RPMI7951 (cell line): ENCODE data around the gene HS3ST3A1. TPM values are rescaled to one million over a fixed set of nuclear protein-coding genes. Genes with fewer than 3 reads are reported as not detected.
"Not testable (repeated sequence)": the region's sequence is repeated elsewhere in the genome, so short reads cannot be mapped to it uniquely, and the experiment has no call there.

ENCODE experiments used
- DNase-seq: peaks from one replicate; pipeline ENCODE4 v3.0.0-alpha.2; 2012; ENCODE audit warnings: low read depth
- total RNA-seq: library from RNA; depleted of rRNA; stranded (reverse); fragments of >200 nt; shearing (Covaris generic); gene quantifications from 2 replicates; pipeline ENCODE4 v1.2.3, GENCODE V29; 2014

Gene HS3ST3A1
- total RNA-seq, 1 experiment from 2014 or later: 14.7 TPM

DNA sequence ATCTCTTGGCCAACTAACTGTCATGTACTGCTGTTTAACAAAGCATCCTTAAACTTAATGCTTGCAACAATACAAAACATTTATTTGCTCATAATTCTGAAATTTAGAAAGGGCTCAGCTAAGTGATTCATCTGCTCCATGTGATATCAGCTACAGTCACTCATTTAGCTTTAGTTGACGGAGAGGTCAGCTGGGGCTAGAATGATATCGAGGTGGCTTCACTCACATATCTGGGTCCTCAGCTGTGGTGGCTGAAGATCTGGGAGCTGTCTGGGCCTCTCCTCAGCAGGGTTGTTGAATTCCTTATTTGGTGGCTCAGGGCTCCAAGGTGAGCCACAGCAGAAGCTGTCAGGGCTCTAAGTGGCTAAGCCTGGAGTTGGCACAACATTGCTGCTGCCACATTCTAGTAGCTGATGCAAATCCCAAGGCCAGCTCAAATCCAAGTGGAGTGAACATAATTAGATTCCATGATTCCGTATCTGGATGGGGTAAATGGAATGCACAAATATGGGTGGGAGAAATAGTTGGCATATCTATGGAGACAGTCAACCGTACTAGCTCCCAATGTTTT, 62.8 kb downstream of the HS3ST3A1 start:
- no peak for DNase-seq

DNA sequence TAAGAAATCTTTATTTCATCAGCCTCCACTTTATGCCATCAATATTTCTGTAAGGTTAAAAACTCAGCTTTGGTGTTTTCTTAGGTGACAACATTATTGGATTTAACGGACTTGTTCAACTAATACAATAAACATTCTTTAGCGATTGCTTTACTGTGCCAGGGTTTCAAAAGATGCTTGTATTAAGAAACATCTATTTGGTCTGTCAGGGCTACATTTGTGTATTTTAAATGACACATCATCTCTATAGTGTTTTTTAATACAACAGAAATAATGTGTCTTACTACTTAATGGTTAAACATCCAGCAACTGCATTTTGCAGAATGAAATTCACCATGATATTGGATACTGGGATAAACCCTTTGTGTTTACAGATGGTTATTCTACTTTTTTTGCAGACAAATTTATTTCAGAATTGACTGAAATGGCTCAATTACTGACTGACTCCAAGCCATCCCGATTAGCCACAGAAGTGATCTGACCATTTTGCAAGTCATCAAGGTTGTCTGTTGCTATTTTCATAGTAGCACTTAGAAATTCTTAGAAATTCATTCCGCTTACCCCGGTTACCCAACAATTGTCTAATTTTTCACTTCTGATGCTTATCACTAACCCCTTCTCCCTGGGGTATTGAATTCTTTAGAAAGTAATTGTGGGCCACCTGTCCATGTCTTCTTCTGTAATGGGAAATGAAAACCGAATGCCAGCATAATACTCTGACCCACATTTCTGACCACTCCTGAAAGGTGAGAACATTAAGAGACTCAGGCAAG, 63.7 kb downstream of the HS3ST3A1 start:
- no peak for DNase-seq

DNA sequence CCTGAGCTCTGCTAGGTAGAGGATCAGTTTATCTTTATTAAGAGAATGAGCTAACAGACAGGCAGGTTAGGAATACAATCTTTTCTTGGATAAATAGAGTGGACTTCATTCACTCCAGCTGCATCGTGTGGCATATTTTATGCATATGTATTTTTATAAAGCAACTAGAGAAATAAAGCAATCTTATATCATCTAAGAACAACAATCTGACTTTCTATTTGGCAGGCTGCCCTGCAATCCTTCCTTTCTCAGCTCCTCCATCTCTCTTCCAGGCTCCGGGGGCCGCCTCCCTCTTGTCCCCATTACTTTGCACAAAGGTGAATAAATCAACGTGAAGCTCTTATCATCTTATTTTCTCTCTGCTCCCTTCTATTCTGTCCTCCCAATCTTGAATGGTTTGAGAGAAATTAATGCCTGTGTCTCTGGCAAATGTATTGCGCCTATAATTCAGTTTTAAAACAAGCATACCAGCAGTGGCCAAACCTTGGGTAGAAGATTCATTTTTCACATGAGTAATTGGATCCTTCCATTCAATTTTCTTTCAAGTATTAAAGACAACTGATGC, 64.5 kb downstream of the HS3ST3A1 start:
- DNase-seq: no peak

DNA sequence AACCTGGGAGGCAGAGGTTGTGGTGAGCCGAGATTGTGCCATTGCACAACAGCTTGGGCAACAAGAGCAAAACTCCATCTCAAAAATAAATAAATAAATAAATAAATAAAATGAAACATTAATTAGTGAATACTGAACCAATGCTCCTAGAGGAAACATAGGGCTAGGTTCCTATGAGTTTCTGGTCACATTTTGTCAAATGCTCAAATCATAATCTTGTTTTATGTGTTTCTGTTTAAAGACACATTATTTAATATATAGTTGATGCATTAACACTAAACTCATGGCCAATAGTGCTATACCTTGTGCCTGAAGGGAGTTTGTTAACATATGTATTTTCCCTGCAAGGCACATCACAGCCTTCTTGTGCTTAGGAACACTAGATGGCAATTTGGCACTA, 66.8 kb downstream of the HS3ST3A1 start:
- no peak for DNase-seq

DNA sequence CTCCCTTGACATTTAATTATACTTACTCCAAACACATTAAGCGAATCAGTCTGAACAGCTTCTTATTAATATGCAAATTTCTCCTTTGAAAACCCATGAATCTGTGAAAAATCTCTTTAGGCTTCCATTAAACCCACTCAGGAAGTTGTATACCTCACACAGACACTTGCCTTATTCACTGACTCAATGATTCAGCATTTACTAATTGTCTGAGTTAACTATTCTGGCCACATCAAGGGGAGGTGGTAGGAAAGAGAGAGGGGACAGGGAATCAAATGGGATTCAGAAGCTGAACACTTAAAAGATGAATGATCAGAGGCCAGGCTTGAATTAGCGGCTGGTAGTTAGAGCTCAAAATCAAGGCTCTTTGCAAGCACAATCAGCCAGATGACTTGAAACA, 70.0 kb downstream of the HS3ST3A1 start:
- DNase-seq: peak; percentile 47

DNA sequence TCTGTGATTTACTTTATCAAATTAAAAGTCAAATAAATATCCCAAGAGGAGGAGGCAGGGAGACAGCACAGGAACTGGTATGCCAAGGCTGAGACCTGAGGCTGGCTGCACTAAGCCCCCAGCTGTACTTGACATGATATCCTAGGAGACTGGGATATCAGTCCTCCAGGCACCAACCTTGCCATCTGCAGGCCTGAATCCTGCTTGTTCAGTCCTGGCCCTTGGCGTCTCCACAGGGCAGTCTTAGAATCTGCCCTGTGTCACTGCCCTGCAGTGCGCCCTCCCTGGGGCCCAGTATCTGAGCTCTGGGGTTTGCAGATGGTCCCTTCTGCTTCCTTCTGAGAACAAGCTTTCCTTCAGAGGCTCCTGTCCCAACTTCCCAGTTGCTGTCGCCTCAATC, 75.9 kb downstream of the HS3ST3A1 start:
- no peak for DNase-seq

DNA sequence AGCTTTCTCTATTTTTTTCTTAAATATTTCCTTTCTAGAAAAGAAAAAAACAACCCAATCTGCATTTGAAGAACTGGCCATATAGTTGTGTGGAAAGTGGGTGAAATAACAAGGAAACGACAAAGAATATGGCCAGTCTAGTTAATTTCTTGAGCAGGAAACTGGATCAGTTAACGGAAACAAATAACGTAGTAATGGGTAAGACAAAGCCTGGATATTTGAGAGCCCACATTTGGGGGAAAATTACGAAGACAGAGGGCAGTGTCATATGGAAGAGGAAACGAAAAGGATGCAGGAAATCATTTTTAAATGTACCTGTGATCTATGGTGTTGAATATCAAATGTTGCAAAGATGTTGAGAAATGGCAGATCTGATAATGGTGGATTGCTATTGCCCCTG, 78.6 kb downstream of the HS3ST3A1 start:
- no peak for DNase-seq

DNA sequence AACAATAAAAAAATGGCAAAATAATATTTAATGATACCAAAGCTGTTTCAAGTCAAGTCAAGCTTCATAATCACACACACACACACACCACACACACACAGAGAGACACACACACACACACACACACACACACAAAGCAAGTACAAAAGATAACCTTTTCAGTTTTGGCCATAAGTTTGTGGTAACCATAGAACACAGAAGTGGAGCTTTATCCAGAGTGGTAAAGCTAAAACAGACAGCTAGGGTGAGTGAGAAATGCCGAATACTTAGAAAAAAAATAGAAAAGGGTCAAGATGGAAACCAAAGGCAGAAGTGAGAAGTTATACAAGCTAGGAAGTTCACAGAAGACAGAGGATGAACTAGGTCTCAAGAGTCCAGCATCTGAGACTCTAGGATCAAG, 79.0 kb downstream of the HS3ST3A1 start:
- DNase-seq: no peak

DNA sequence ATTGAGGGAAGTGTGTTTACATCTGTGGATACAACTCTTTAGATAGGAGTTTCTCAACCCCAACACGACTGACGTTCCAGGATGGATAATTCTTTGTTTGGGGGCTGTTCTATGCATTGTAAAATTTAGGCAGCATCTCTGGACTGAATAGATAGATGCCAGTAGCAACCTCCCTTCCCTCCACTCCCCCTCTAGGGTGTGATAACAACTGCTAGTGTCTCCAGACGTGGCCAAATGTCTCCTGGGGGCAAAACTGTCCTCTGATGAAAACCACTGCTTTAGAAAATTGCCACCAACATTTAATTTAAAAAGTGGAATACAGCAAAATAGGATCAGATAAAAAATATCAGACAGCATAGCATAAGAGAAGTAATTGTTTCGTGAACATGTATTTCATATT, 79.9 kb downstream of the HS3ST3A1 start:
- DNase-seq: no peak

DNA sequence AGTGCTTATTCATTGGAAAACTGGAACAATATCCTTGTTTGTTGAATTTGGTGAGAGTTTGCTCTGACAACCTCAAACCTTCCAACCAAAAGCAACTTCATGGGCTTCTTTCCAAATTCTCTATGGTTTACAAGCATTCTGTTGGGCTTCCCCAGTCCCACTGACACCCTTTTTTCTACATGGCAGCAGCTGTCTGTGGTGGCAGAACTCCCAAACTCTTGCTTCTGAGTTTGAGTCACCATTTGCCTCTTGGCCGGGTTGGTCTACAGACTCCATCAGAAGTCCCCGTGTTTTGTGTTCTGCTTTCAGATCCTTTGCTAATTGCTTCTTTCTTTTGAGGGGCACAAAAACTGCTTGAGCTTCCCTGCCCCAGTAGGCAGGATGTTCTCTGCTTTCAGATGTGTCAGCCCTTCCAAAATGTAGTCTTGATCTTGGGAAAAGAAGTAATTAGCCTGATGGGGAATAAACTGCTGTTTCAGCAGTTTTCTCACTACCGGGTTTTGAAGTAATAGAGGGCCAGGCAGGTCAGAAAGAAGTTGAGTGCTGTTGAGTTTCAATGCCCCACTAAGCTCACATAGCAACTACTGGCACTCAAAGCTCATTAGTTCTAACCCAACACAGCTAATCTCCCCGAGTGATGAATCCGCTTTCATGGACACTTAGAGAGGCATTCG, 80.7 kb downstream of the HS3ST3A1 start:
- peak; percentile 96 for DNase-seq

DNA sequence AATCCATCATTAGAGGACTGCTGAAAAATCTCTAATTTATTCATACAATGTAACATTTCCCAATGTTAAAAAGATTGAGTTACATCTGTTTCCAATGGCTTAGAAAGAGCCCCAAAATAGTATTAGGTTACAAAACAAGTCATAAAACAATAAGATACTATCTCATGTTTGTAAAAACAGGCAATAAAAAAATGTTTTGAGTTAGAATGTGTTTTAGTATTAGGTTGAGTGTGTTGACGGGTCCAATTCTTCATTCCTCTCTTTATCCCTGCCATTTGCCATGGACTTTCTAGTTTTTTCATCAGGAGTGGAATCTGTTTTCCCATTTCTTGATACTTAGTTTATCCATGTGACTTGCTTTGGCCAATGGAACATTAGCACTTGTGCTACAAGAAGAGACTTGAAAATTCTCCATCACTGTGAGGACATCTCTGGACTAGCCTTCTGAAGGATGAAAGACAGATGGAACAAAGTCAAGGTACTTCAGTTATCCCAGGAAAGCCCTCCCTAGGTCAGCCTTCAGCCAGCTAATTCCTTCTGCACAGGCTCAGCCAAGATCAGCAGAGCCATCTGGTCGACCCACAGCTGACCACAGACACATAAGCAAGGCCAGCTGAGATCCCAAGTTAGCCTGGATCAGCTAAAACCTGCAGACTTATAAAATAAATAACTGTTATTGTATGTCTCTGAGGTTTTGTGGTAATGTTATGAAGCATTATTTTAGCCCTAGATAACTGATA, 83.3 kb downstream of the HS3ST3A1 start:
- peak; percentile 63 for DNase-seq

DNA sequence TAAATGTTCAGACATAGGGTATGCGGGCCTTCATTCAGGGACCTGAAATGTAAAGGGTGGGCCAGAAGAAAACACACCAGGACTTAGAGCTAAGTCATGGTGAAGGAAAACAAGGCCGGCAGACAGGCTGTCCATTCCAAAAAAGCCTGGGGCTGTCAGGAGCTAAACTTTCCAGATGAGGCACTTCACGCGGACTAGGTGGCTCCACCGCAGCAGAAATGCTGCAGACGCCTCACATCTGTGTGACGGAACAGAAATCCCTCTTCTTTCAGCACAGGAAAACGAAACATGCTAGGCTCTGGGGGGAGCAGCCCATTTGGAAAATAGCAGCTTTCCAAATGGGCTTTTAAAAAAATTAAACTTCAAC, 88.7 kb downstream of the HS3ST3A1 start:
- peak; percentile 88 for DNase-seq

DNA sequence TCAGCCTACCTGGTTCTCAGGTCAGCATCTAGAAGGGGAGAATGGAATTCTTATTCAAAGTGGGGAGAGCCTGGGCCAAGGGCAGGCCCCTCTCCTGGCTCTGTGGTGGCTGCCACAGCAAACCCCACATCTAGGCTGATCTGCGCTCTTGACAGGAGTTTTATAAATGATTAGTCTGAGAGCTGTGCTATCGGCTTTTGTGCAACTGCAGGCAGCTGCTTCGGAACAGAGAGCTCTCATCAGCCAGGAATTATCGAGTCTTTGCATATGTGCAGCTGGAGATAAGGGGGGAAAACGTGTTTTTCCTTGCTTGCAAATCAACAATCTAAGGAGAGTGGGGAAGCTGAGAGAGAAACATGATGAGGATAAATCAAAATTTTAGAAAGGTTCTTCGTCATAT, 91.7 kb downstream of the HS3ST3A1 start:
- DNase-seq: no peak

DNA sequence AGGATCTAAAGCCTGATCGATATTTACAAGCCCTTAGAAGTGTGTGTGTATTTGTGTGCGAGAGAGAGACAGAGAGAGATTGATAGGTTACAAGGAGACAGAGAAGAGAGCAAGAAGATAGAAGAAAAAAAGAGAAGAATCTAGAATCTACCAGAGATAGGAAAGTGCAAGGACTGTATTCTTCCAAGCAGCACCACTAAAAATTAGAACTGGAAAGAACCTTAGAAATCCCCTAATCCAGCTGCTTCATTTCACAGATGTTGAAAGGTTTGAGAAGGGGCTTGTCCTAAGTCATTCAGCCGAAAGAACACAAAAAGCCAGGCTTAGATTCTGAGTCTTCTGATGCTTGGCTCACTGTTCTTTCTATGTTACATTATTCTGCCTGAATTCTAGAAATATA, 92.2 kb downstream of the HS3ST3A1 start:
- DNase-seq: no peak

DNA sequence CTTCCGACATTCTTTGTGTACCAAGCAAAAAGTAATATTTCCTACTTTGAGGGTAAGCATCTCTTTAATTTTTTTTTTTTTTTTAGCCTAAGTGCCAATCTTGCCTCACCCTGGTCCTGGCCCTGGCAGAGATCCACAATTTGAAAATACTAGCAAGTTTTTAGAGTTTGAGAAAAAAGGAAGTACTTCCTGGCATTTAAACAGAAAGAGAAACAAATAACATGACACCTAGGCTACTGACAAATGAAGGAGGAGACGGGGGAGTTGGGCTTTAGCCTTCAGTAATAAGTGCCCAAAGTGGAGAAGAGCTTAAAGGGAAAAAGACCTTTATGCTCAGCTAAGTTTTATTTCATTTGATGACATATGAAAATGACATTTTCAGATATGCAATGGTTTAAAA, 92.8 kb downstream of the HS3ST3A1 start:
- DNase-seq: peak; percentile 15

DNA sequence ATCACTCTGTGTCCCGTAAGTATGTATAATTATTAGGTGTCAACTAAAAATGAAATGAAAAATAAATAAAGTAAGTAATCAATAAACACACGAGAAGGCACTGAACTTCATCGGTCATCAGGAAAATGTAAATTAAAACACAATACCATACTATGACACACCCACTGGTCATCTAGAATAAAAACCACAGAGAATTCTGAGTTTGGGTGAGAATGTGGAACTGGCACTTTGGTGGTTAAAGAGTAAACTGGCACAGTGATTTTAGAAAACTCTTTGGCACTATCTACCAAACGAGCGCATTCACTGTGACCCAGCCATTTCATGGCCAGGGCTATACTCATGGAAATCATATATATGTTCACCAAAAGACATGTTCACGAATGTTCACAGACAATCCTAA, 98.2 kb downstream of the HS3ST3A1 start:
- DNase-seq: peak; percentile 15

DNA sequence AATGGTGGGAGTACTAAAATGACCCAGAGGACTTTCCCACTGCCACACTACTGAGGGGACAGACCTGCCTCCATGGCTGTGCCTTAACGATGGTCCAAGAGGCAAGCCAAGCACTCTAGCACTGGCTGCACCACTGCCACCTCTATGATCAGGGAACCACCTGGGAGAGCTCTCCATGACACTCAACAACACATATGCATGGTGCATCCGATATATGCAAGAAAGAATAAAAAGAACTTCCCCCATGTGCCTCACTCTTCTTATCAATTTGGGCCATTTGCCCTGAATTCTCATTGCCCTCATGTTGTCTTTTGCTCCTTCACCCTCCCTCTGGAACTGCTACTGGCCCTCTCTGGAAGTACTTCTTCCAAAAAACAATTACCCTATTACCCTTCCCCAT, 99.5 kb downstream of the HS3ST3A1 start:
- DNase-seq: no peak

DNA sequence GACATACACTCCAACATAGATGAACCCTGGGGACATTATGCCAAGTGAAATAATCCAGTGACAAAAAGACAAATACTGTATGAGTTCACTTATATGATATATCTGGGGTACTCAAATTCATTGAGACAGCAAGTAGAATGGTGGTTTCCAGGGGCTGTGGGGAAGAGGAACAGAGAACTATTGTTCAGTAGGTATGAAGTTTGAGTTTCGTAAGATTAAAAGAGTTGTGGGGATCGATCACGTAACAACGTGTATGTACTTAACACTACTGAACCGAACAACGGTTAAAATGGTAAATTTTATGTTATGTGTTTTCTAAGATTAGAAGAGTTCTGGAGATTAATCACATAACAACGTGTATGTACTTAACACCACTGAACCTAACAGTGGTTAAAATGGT, 100.8 kb downstream of the HS3ST3A1 start:
- DNase-seq: no peak

DNA sequence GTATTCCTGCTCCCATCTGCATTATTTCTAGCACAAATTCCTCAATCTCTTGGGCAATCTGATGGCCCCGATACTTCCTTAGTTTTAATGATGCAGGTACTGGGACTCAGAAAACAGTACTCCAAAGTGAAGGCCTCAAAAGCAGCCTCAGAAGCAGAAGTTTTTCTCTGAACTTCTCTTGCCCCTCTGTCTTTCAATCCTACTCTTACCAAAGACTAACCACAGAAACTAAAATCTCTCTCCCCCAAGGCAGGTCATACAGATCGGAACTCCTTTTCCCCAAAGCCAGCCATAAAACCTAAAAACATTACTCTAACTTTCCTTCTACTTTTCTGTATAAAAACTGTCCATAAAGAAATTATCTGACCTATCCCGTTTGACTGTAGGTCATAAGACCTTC, 103.5 kb downstream of the HS3ST3A1 start:
- DNase-seq: no peak

DNA sequence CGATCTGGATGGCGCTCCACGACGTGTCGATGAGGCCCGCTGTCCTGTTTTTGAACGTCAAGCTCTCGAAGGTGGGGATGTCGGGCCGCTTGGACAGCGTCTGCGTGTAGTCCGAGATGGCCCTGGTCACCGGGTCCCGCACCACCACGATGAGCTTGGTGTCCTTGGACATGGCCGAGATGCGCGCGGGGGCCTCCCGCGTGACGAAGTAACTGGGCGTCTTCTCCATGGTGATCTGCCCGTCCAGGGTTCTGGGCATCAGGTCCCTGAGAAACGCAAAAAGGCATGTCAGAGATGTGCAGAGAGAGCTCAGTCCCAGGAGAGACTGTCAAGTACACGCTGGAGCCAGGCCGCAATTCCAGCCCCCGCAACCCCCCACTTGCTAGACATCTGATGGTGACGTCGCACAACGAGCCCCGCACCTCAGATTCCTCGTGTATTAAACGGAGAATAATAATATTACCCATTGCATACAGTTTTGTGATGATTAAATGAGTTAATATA, 105.1 kb downstream of the HS3ST3A1 start:
- not testable (repeated sequence) for DNase-seq

DNA sequence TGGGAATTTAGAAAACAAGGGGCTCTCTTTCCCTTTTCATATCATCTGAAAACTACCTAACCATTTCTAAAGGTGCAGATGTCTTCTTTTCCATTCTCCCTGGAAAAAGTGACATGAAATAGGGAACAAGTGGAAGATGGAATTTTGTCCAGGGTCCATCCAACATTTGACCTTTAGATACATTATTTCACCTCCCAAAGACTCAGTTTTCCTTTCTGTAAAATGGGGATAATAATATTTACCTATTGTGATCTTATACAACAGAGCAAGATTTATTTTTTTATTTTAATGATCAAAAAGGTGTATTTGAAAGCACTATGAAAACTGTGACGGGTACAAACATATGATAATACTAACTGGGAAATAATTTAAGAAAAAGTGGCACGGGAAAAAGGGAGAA, 106.3 kb downstream of the HS3ST3A1 start:
- DNase-seq: no peak

DNA sequence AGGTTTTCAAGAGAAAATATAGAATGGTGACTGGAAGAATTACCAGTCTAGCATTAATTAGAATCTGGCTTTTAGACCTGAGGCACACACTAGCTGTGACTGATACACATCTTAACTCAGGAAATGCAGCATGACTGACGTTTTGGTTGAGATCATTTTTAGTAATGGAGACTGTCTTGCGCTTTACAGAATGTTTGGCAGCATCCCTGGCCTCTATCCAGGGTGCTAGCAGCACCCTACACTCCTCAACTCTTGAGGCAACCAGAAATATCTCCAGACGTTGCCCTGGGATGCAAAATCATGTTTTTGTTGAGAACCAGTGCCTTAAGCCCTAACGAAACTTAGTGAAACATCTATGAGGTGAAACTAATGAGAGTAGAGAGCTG, 109.0 kb downstream of the HS3ST3A1 start:
- DNase-seq: peak; percentile 21
